Erythroblast (primary cell): ENCODE results near the gene EYA2.

Experiments
- DNase-seq, 2 experiments: peaks; one replicate each; lab custom pipeline; 2025; lab: John Stamatoyannopoulos, UW
- GATA1 ChIP-seq: IDR thresholded peaks from 2 replicates; pipeline ENCODE4 v1.6.1; 2011; ENCODE audit warnings: low read depth, mild to moderate bottlenecking, control low read depth, low read length, moderate library complexity
- POLR2A ChIP-seq: IDR thresholded peaks from 2 replicates; pipeline ENCODE4 v1.6.1; 2011; ENCODE audit warnings: mild to moderate bottlenecking, low read length

The EYA2 gene, protein sequence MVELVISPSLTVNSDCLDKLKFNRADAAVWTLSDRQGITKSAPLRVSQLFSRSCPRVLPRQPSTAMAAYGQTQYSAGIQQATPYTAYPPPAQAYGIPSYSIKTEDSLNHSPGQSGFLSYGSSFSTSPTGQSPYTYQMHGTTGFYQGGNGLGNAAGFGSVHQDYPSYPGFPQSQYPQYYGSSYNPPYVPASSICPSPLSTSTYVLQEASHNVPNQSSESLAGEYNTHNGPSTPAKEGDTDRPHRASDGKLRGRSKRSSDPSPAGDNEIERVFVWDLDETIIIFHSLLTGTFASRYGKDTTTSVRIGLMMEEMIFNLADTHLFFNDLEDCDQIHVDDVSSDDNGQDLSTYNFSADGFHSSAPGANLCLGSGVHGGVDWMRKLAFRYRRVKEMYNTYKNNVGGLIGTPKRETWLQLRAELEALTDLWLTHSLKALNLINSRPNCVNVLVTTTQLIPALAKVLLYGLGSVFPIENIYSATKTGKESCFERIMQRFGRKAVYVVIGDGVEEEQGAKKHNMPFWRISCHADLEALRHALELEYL

DNA sequence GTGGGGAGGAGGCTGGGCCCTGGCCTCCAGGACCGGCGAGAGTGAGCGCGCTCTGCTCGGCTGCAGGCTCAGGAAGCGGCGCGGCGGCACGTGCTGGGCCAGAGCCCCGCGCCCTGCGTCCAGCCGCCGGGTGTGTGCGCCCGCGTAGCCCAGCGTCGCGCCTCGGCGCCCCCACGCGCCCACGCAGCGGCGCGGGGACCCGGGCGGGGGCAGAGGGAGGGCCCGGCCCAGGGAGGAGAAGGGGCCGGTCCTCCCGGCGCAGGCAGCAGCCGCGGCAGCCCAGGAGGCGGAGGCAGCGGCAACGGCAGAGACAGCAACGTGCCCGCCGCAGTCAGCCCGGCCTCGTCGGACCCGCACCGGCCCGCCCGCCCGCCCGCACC, at the start of gene EYA2:
TSS of gene EYA2 (plus strand) at position 265 of the 380 bp plus-strand sequence. CDS start 95,168 bp downstream, outside the sequence.
- DNase-seq, result no peak

DNA sequence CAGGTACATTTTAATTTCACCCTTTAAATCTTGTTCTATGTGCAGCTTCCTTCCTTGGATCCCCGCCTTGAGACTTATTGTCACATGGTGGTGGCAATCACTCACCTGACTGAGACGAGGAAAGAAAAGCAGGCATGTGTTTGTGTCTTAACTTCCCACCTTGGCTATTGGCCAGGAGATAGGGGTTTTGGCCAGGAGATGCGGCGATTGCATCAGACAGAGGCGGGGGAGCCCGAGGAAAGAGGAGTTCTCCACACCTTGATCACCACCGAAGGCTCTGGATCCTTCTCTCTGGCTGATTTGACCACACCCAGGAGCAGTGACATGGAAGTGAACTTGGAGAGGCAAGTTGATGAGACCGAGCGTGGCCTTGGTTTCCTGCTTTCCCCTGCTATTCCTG, 49.7 kb upstream of the EYA2 start:
- no peak for DNase-seq
- TF ChIP-seq POLR2A, result no peak
- TF ChIP-seq GATA1, result no peak

More for the DNA sequence above, at the start of gene EYA2:
- TF ChIP-seq POLR2A (no peak), GATA1 (no peak)

DNA sequence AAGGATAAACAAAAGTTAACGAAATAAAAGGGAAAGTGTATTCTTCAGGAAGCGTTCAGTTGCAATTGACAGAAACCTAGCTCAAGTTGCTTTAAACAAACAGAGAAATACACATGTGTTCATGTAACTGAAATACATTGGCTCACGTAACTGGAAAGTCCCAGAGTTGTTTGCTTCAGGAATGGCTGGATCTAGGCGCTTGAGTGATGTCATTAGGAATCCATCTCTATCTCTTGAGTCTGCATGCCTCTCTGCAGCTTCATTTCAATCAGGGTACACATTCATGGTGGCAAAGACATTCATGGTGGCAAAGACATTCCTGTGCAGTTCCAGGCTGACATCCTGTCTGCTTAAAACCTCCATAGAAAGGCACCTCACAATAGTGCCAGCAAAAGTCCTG, 45.4 kb upstream of the EYA2 start:
- TF ChIP-seq POLR2A (no peak), GATA1 (no peak)
- no peak for DNase-seq

DNA sequence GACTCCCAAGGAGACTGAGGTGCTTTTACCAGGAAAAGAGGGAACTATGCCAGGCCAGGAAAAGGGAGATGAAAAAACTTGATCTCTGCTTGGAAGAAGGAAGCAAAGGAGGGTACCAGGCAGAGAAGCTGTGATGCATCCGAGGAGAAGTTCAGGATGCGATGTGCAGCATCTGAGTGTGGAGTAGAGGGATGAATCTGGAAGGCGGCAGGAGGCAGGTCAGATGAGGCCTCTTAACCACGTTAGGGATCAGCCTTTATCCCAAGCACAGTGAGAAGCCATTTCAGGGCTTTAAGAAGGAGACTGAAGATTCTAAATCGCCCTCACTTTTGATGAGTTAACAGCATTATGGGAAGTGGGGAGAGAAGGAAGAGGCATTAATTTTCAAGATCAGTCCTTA, 44.9 kb upstream of the EYA2 start:
- no peak for TF ChIP-seq POLR2A
- no peak for TF ChIP-seq GATA1
- no peak for DNase-seq

DNA sequence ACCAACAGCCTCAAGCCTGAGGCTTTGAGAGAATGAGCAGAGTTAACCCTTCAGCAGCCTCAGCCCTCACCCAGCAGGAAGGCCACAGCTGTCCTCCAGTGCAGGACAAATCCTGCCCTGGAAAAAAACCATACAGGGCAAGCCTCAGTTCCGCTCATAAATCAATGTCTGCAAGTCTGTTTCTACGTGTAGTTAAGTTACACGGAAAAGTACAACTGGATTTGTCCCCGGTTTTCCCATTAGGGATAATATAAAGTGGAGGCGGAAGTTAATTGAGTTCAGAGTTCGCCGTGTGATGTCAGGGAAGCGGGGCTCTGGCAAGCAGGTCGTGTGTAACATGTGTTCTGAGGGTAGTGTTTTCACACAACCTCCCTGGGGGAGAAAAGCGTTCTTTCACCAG, 44.2 kb upstream of the EYA2 start:
- no peak for DNase-seq
- TF ChIP-seq POLR2A (no peak), GATA1 (no peak)

DNA sequence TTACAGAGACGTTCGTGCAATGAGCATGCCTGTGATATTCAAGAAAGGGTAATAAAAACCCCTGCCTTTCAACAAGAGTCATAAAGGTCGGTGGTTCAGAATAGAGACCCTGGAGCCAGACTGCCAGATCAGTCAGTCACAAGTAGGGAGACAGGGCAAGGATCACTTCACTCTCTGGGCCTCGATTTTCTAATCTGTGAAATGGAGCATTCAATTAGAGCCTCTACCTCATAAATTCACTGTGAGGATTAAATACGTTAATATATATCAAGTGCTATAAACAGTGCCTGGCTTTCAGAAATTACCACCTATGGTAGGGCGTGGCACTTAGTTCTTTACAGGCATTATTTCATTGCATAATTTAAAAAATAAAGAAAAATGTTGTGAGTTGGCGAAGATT, 43.7 kb upstream of the EYA2 start:
- no peak for TF ChIP-seq POLR2A
- no peak for TF ChIP-seq GATA1
- no peak for DNase-seq

DNA sequence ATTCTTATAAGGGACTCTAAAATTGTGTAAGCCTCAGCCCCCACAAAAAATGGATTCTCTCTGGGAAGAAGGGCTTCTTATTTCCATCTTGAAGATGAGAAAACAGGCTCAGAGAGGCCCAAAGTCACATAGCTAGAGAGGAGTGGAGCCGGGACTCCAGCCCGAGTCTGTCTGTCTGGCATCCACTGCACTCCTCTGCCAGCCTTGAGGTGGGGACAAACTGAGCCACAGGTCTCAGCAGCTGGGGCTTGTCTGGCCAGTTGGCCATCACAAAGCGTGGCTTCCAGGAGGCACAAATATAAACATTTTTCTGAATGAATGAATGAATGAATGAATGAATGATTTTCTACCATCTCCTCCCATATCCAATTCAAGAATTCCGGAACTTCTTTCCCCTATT, 42.9 kb upstream of the EYA2 start:
- TF ChIP-seq GATA1 (no peak), POLR2A (no peak)

DNA sequence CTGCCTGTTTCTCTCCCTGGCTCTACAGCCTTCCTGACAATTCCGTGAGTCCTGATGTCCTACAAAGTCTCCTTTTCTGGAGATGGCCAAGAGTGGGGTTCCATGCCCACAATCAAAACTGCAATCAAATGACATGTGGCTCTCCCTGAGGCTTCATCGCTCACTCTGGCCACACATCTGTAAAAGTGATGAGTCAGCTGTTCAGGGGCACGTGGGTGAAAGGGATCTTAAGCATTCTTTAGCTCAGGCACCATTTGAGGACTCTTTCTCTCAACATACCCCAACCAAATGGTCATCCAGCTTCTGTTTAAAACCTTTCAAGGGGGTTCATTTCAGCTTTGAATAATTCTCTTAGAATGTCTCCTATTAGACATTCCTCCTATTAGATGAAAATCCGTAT, 42.3 kb upstream of the EYA2 start:
- TF ChIP-seq POLR2A (no peak), GATA1 (no peak)
- DNase-seq, result no peak

More for the DNA sequence above, 42.9 kb upstream of the EYA2 start:
- no peak for DNase-seq

DNA sequence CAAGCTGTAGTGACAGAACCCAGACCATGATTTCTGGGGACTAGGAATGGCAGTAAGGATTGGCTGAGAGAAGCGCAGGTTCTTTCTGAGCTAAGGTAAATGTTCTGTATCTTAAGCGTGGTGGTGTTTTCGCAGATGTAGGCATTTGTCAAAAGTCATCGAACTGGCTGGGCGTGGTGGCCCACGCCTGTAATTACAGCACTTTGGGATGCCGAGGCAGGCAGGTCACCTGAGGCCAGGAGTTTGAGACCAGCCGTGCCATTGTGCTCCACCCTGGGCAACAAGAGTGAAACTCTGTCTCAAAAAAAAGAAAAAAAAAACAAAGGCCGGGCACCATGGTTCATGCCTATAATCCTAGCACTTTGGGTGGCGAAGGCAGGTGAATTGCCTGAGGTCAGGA, 40.7 kb upstream of the EYA2 start:
- TF ChIP-seq GATA1, result no peak
- TF ChIP-seq POLR2A, result no peak
- DNase-seq, result no peak

DNA sequence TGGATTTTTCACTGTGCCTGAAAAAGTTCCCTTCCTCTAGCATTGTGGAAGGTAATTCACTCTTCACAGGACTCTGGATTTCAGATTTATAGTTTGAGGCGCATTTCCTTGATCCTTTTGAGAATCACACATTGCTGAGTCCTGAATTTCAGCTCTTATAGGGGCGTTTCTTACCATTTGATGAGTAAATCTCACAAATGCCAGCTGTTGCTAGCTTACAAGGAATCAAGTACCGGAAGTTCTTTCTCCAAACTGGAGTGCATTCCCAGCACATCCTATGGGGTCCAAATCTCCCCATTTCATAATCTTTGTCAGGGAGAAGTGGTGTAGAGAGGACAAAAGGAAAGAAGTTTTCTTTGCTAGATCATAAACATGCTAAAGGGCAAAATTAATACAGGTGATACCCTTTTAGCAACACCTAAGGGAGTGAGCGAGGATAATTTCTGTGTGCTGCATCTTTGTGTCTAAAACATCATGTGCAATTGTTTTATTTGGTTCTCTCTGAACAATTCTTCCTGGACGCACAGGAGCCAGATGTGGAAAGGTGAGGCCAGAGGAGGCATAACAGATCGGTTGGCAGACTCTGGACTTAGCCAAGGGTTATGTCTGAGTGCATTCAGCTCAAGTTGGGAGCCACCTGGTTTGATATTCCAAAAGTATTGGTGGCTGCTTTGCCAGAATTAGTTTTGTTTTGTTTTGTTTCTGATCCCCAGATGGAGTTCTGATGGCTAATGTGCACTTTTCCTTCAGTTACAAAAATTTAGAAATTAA, 37.4 kb upstream of the EYA2 start:
- no peak for TF ChIP-seq GATA1
- DNase-seq, result no peak

DNA sequence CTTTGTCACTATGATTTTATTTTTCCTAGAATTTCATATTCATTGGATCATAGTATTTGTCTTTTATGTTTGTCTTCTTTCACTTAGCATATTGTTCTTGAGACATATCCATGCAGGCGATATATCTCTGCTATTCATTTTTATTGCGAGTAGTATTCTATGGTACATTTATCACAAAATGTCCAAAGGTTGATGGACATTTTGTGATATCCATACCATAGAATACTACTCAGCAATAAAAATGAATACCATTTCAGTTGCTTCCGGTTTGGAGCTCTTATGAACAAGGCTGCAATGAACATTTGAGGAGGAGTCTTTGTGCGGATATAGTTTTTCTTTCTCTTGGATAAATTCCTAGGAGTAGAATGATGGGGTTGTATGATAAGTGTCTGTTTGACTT, 28.8 kb upstream of the EYA2 start:
- TF ChIP-seq POLR2A (no peak), GATA1 (no peak)
- no peak for DNase-seq

DNA sequence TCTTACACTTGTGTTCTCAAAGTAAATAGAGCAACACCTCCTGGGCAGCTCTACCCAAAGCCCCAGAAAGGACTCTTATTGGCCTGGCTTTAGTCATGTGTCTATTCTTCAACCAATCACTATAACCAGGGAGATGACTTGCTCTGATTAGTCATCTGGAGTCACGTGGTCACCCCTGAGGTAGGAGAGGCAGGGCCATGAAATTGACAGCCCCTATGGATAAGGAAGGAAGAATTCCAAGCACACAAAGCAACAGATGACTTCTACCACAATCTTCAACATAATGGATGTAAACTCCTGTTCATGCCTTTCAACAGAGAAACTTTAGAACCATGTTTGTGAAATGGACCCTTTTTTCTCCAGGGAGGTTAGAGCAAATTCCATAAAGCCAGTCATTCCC, 24.6 kb upstream of the EYA2 start:
- no peak for DNase-seq

DNA sequence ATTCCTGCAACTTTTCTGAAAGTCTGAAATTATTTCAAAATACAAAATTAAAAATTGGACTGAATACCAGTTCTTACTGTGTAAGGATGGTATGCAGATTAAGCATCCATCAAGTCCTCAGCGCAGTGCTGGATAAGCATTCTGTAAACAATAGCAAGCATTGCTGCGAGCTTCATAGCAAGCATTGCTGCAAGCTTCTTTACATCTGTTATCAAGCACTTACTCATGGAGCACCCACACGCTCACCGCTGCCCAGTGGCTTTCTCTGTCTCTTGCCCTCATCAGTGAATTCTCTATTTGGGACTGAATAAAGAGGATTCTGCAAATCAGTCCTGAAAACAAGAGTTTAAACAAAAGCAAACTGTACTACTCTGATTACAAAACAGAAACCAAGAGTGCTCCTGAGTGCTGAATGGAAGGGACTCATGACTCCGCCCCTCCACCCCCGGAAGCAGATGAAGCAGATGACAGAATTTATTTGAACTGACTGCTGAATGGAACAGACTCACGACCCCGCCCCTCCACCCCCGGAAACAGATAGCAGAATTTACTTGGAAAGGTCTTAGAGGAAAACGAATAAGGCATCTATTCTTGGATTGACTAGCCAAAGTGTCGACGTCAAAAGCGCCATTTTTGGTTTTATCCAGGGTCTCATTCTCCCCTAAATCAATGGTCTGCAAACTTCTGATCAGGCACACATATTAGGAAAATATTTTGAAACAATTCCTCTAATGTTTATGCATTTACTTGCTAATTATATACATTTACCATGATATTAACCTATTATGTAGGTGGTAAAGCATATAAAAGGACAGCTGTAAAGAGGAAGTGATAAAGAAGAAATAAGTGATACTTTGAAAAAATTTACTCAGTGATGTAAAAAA, 22.1 kb upstream of the EYA2 start:
- DNase-seq, result no peak

More for the DNA sequence above, 24.6 kb upstream of the EYA2 start:
- TF ChIP-seq GATA1, result no peak
- TF ChIP-seq POLR2A, result no peak

More for the DNA sequence above, 22.1 kb upstream of the EYA2 start:
- TF ChIP-seq GATA1, result no peak
- TF ChIP-seq POLR2A, result no peak
